ENCODE data around the gene MORC1. TPM values are rescaled to one million over a fixed set of nuclear protein-coding genes. Genes with fewer than 3 reads are reported as not detected.
A peak's percentile ranks its signal among the peaks of the same experiment; 100 is the strongest.
"Not testable (repeated sequence)": the region's sequence is repeated elsewhere in the genome, so short reads cannot be mapped to it uniquely, and the experiment has no call there.

MORC1 gene
- total and polyA plus RNA-seq, 2 donors: 0.46 to 0.90 TPM

DNA sequence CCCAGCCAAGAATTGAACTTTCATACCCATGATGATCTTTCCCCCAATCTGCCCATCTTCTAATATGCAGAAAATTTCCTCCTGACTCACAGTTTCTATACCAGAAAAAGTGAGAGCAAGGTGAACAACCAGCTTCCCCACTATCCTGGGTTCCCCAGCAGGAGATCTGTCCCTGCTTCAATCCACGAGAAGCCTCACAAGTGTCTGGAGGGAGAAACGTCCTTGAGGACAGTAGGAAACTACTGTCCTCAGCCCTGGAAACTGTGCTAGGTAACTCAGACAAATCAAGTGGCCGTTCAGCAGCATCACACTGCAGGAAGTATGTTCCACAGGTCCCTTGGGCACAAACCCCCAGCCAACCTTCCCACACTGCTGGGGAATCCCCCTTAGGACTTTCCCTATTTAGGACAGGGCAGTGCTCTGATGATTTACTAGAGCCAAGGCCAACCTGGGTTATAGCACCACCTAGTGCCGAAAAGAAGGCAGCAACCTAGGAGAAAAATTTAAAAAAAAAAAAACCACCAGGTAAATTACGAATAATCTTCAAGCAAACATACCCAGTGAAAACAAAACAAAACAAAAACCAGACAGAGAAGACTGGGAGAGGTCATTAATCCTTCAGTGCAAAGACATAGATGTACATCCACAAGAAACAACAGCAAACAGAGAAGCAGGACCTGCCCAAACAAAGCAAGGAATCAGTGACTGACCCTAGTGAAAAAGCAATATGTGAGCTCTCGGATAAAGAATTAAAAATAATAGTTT is 36.0 kb downstream of the MORC1 start:
- no peak for DNase-seq (ENCODE audit: extremely low spot score)

DNA sequence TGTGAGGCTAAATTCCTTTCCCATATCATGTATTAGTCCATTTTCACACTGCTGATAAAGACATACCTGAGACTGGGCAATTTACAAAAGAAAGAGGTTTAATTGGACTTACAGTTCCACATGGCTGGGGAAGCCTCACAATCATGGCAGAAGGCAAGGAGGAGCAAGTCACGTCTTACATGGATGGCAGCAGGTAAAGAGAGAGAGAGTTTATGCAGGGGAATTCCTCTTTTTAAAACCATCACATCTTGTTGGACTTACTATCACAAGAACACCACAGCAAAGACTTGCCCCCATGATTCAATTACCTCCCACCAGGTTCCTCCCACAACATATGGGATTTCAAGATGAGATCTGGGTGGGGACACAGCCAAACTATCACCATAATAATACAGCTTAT is 37.8 kb downstream of the MORC1 start:
- not testable (repeated sequence) for DNase-seq (ENCODE audit: extremely low spot score); H3K4me1 ChIP-seq (ENCODE audit: insufficient read depth); H3K4me3 ChIP-seq (ENCODE audit: low read depth, low read length); H3K36me3 ChIP-seq (ENCODE audit: insufficient read depth); H3K27ac ChIP-seq (ENCODE audit: low read depth)
- WGBS: 82% methylated on average over 1 of the region's 1 CpG

More for the DNA sequence above, 36.0 kb downstream of the MORC1 start:
- WGBS: 55% methylated on average over 6 of the region's 6 CpGs
- no peaks in the 10 kb centered on the region for H3K4me1 ChIP-seq (ENCODE audit: insufficient read depth)
- no peak overlapping the region for H3K27ac ChIP-seq (ENCODE audit: low read depth)
- H3K4me3 ChIP-seq (ENCODE audit: low read depth, low read length): no peak overlapping the region
- H3K36me3 ChIP-seq (ENCODE audit: insufficient read depth): no peaks in the 10 kb centered on the region

DNA sequence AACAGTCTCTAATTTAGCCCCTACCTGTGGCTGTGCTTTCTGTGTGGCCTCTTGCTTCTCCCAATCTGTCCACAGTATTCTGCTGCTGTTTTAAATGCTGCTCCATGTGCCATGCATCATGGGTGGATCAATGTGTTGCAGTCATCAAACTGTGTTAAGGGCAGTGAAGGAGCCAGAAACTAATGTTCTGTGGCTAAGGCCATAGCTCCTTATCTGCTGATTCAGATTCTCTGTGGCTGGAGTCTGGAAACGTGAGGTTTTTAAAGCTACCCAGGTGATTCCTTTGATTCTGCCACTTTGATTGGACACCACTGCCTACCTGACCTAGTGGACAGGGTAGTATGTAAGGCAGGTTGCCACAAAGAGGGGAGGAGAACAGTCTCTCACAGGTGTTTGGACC is 44.8 kb downstream of the MORC1 start:
- 43% methylated on average over 1 of the region's 1 CpG for WGBS
- H3K27ac ChIP-seq (ENCODE audit: low read depth): no peak overlapping the region
- no peak for DNase-seq (ENCODE audit: extremely low spot score)
- H3K4me3 ChIP-seq (ENCODE audit: low read depth, low read length): no peak overlapping the region
- no peaks in the 10 kb centered on the region for H3K36me3 ChIP-seq (ENCODE audit: insufficient read depth)
- H3K4me1 ChIP-seq (ENCODE audit: insufficient read depth): no peaks in the 10 kb centered on the region

DNA sequence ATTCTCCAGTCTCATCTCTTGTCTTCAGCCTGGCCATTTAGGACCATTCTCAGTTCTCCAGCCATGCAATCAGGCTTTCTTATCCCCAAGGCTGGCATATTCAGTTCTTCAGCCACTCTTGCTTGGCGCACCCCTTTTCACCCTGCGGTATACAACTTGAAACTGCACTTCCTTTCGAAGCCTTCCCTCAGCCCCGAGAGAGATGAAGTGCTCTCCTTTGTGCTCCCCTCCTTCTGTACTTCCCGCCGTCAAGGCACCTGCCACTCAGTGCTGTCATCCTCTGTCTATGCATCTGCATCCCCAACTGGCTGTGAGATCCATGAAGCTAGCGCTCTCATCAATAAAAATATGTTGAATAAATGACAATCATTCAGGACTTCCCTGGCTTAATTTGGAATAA is 45.7 kb downstream of the MORC1 start:
- DNase-seq (ENCODE audit: extremely low spot score): no peak
- H3K4me3 ChIP-seq (ENCODE audit: low read depth, low read length): no peak overlapping the region
- no peak overlapping the region for H3K27ac ChIP-seq (ENCODE audit: low read depth)
- H3K4me1 ChIP-seq (ENCODE audit: insufficient read depth): no peaks in the 10 kb centered on the region
- WGBS: 56% methylated on average over 7 of the region's 7 CpGs
- H3K36me3 ChIP-seq (ENCODE audit: insufficient read depth): no peaks in the 10 kb centered on the region

DNA sequence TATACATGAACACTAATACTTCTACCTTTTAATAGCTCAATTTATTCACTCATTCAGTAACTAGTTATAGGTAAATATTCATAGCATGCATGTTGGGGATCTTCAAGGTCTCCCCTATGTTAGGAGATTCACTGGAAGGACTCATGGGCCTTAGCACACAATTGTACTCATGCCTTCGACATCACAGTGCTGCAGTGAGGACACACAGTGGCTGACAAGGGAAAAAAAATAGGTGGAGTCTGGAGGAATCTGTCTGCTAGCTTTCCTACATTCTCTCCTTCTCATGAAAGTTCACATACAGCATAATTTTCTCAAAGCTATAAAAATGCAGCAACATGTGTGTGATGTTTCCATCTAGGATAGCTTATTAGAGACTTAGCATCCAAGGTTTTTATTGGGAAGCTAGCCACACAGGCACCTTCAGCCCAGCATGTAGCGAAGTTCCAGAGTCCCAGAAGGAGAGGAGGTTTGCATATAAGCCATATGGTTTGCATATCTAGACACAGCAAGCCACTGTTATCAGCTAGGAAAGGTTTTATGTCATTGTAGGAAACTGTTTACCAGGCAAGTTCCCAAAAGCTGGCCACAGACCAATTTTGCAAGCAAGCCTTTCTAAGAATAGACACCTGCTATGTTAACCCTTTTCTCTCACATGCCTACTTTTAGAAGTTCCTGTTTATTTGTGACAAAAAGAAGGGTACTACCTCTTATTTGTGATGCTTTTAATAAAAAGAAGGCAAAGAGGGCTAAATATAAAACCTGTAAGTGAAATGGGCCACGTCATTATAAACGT is 46.4 kb downstream of the MORC1 start:
- Histone ChIP-seq H3K27ac (ENCODE audit: low read depth) (no peak overlapping the region), H3K4me3 (ENCODE audit: low read depth, low read length) (no peak overlapping the region), H3K4me1 (ENCODE audit: insufficient read depth) (no peaks in the 10 kb centered on the region), H3K36me3 (ENCODE audit: insufficient read depth) (no peaks in the 10 kb centered on the region)
- WGBS: 31% methylated on average over 4 of the region's 4 CpGs
- DNase-seq (ENCODE audit: extremely low spot score): no peak

DNA sequence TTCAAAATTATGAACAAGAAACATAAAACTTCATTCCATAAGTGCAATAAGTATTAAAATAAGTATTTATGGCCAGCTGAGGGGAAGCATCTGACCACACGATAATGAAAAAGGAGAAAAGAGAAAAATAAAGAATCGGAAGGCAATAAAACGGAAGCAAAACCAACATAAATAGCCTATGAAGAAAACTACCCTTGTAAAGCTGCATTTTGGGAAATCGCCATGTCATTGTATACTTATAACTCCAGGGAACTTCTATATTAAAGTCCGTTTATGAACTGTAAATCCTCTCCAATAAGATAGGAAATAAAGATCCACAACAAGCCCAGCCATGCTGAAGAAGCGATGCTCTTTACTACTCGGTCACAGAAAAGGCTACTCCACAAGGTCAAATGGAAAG is 47.7 kb downstream of the MORC1 start:
- DNase-seq (ENCODE audit: extremely low spot score): peak; percentile 26
- Histone ChIP-seq H3K4me3 (ENCODE audit: low read depth, low read length) (no peak overlapping the region), H3K4me1 (ENCODE audit: insufficient read depth) (no peaks in the 10 kb centered on the region), H3K27ac (ENCODE audit: low read depth) (no peak overlapping the region), H3K36me3 (ENCODE audit: insufficient read depth) (no peaks in the 10 kb centered on the region)
- WGBS: 31% methylated on average over 7 of the region's 7 CpGs

DNA sequence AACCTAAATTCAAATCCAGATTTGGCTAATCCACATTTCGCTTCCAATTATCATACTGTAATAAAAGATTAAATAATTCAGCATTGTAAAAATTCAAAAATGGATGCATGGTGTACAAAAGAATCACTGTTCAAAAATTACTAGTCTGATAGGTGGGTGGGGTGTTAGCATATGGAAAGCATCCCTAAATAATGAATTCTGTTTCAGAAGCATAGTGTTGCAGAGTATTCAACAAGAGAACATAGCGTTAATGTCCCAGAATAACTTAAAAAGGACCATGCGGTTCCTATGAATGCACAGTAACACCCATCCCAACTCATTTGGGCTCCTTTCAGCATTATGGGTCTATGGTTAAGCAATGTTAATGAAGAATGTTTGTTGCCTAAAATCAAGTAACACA is 51.1 kb downstream of the MORC1 start:
- no peak for DNase-seq (ENCODE audit: extremely low spot score)
- Histone ChIP-seq H3K36me3 (ENCODE audit: insufficient read depth) (no peaks in the 10 kb centered on the region), H3K4me3 (ENCODE audit: low read depth, low read length) (no peak overlapping the region), H3K27ac (ENCODE audit: low read depth) (peak overlapping the region; percentile 23), H3K4me1 (ENCODE audit: insufficient read depth) (no peaks in the 10 kb centered on the region)
- 89% methylated on average over 3 of the region's 3 CpGs for WGBS

DNA sequence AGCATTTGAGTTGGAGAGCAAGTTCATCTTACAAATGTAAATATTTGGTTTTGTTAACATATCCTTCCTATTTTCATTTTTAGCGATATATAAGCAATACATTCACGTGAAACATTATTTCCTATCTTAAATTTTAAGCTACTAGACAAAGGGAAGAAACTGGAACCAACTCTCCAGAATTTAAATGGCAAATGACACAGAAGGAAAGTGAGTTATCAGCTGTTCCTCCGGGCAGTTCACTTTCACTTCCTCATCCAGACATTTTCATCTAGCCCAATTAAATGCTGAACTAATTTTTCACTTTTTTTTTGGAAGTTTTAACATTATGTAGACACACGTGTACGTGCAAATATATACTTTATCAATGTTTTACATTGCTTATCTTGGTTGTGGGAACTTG is 58.7 kb downstream of the MORC1 start:
- no peak overlapping the region for H3K27ac ChIP-seq (ENCODE audit: low read depth)
- H3K36me3 ChIP-seq (ENCODE audit: insufficient read depth): no peaks in the 10 kb centered on the region
- DNase-seq (ENCODE audit: extremely low spot score): no peak
- H3K4me3 ChIP-seq (ENCODE audit: low read depth, low read length): no peak overlapping the region
- no peaks in the 10 kb centered on the region for H3K4me1 ChIP-seq (ENCODE audit: insufficient read depth)
- 31% methylated on average over 5 of the region's 5 CpGs for WGBS

DNA sequence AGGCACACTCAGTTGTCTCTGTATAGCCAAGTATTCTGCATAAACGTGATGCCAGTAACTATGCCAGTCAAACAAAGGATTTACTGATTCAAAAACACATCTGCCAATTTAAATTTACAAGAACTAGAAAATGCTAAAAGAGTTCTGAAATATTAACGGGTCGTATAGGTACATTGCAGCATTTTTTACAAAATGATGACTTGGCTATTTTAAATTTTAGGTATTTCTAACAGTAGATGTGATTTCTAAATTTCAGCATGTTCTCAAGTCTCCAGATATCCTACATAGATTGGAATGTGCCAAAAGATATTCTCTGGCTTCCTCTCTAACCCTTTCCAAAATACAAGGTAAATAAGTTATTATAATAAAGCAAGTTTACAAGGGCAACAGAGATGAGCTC is 60.3 kb downstream of the MORC1 start:
- DNase-seq (ENCODE audit: extremely low spot score): no peak
- WGBS: 88% methylated on average over 3 of the region's 3 CpGs
- no peak overlapping the region for H3K4me3 ChIP-seq (ENCODE audit: low read depth, low read length)
- H3K4me1 ChIP-seq (ENCODE audit: insufficient read depth): no peaks in the 10 kb centered on the region
- no peaks in the 10 kb centered on the region for H3K36me3 ChIP-seq (ENCODE audit: insufficient read depth)
- no peak overlapping the region for H3K27ac ChIP-seq (ENCODE audit: low read depth)

DNA sequence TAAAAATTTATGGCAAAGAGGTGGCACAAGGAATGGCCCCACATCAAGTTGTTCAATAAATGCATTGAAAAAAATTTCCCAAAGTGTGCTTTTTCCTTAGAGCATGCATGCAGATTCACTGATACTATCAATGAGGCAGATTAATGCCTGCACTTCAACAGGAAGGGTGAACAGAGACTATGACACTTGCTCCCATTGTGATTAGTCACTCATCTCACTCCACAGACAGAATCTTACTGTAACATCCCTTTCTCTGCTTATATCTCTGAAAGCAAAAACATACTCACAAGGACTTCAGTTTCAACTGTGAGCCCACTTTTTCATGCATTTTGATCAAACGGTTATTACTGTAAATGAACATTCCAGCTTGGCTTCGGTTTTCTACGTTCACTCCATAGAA is 60.9 kb downstream of the MORC1 start:
- H3K4me3 ChIP-seq (ENCODE audit: low read depth, low read length): no peak overlapping the region
- whole genome bisulfite sequencing: 95% methylated on average over 3 of the region's 3 CpGs
- H3K27ac ChIP-seq (ENCODE audit: low read depth): no peak overlapping the region
- no peaks in the 10 kb centered on the region for H3K4me1 ChIP-seq (ENCODE audit: insufficient read depth)
- H3K36me3 ChIP-seq (ENCODE audit: insufficient read depth): no peaks in the 10 kb centered on the region
- DNase-seq (ENCODE audit: extremely low spot score): no peak

DNA sequence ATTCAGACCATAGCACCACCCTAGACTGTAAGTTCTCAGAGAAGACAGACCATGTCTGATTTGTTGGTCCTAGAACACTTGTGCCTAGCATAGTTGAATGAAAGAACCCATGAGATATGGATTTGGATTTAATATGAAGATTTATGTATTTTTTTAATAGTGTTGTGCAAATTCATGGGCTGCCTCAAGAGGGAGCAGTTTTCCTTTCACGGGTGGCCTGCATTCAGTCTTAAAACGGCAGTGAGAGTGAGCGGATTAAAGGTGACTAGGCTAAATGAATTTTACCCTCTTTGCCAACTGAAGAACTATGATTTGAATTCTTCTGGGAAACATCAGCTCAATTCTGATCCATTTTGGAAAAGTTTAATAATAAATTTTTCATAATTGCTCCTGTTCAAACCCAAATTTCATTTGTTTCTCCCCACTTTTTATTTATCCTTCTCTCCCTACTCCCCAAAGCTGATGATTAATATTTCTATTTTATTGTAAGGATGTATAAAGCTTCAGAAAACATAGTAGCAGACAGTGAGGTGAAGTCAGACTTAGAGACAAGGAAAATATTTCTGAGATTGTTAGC is 67.3 kb downstream of the MORC1 start:
- Histone ChIP-seq H3K4me1 (ENCODE audit: insufficient read depth) (no peaks in the 10 kb centered on the region), H3K27ac (ENCODE audit: low read depth) (no peak overlapping the region)
- WGBS: 60% methylated on average over 3 of the region's 3 CpGs

DNA sequence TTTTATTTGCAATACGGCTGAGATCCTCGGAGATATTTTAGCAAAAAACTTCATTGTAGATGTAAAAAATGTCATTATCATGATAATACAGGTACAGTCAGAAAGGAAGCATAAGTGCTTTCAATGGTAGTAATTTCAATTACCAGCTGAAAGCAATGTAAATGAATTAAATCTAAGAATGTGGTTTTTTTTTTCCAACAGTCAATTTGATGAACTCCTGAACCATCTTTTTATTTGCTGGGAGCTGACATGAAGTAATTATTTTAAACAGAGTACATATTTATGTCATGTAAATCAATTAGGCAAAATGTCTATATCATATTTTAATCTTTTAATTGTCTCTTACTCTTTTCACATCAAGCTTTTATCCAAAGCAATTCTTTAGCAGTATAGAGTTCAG is 70.6 kb downstream of the MORC1 start:
- H3K4me1 ChIP-seq (ENCODE audit: insufficient read depth): no peaks in the 10 kb centered on the region
- 92% methylated on average over 2 of the region's 2 CpGs for WGBS
- no peak for DNase-seq (ENCODE audit: extremely low spot score)
- H3K4me3 ChIP-seq (ENCODE audit: low read depth, low read length): no peak overlapping the region
- H3K27ac ChIP-seq (ENCODE audit: low read depth): no peak overlapping the region
- H3K36me3 ChIP-seq (ENCODE audit: insufficient read depth): no peaks in the 10 kb centered on the region

More for the DNA sequence above, 67.3 kb downstream of the MORC1 start:
- no peak overlapping the region for H3K4me3 ChIP-seq (ENCODE audit: low read depth, low read length)
- DNase-seq (ENCODE audit: extremely low spot score): no peak
- no peaks in the 10 kb centered on the region for H3K36me3 ChIP-seq (ENCODE audit: insufficient read depth)

DNA sequence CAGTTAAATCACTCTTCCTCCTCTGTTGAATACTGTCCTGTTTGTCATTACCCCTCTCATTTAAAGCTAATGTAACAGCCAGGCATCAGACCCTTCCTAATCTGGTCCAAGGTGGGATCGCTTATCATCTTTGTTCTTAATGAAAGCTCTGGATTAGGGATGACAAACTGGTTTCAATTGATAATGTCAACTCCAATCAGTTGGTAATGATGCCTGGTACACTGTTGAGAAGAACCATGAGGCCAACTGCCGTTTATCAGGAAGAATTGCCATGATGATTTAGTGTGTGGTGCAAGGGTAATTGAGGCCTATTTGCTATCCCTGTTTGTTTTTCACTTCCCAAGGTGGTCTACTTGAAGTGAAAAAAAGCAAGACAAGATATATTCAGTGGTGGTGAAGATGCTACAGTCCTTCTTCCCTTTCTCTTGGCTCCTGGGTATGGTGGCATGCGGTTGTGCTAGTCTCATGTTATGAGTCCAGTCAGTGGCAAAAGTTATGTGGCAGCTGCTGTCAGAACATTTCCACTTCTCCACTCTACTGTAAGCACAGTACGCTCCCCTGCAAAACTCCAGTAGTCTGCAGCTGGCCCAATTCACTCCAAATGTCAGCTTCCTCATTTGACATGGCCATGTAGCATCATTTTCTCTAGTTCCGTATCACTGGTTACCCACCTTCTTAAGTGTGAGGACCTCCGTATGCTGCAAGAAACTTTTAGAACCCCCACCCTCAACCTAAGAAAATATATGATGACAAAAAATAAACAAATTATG is 72.5 kb downstream of the MORC1 start:
- H3K4me3 ChIP-seq (ENCODE audit: low read depth, low read length): no peak overlapping the region
- no peak overlapping the region for H3K27ac ChIP-seq (ENCODE audit: low read depth)
- WGBS: 94% methylated on average over 6 of the region's 6 CpGs
- no peaks in the 10 kb centered on the region for H3K36me3 ChIP-seq (ENCODE audit: insufficient read depth)
- no peaks in the 10 kb centered on the region for H3K4me1 ChIP-seq (ENCODE audit: insufficient read depth)
- no peak for DNase-seq (ENCODE audit: extremely low spot score)
